ENCODE data around the gene MISP.

- no peak for TF ChIP-seq CTCF (IDR thresholded peaks at IDR 0.05)
- no peak for TF ChIP-seq EP300 (IDR thresholded peaks at IDR 0.05)
- no peak for TF ChIP-seq POLR2A (IDR thresholded peaks at IDR 0.05)
These were observed 44.2 kb downstream of the MISP start for GRCh38 chr19:795073-795611.
